Stimulated activated CD4-positive, alpha-beta T cell treated with anti-CD3 and anti-CD28 coated beads, Interleukin-15, amount 100 ng/mL, for 24 hours (primary cell): ENCODE results near the gene AFF1.
"Not testable (repeated sequence)": the region's sequence is repeated elsewhere in the genome, so short reads cannot be mapped to it uniquely, and the experiment has no call there.

Experiments
- DNase-seq: peaks from one replicate; pipeline ENCODE4 v3.0.0-alpha.2; 2020

AFF1 gene

DNA sequence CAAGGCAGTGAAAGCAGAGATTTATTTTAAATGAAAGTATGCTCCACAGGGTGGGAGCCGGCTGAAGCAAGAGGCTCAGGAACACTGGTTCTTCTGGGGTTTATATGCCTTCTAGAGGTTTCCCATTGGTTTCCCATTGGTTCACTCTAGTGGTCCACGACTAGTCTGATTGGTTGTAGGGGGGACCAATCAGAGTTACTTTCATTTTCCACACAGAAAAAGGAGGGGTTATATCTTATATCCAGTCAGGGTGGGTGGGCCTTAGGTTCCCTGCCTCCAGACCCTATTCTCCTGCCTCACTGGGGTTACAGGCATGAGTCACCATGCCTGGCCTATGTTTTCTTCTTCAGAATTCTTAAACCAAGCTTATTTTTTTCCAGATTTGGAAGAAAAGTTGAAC lies 184.0 kb downstream of the AFF1 start:
- no peak for DNase-seq

- DNase-seq, result no peak
These were observed 185.2 kb downstream of the AFF1 start for GRCh38 chr4:87120010-87120409.

GRCh38 chr4:87120411-87121162 lies 185.8 kb downstream of the AFF1 start:
- DNase-seq, result no peak

DNA sequence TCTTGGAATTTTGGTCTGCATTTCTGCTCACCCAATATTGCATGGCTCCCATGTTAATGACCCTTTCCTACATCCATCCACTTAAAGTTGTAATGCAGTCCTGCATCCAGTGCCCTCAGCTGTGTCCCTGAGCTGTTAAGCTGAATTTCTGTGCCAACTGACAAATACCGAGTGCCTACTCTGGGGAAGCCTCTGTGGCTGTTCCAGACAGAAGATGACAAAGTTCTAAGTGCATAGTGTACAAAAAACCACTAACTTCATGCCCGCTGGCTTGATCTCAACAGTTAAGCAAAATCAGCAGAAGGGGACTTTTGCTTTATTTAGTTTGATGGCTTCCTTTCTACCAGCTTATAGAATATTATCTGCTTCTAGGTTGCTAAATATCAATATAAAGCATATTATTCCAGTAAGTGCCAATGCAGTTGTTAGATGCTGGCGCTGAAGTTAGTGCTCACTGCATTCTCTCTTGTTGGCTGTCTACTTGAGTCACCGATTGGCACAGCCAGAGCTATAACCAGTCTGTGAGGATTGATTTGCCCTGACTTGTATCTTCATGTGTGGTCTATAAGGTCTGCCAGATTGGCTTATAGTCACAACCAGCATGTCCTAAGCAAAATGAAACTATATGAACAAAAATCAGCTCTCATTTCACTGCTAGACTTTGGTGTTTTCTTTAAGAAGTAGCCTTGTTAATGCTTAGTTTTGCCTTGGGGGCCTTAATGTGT lies 186.7 kb downstream of the AFF1 start:
- no peak for DNase-seq

DNA sequence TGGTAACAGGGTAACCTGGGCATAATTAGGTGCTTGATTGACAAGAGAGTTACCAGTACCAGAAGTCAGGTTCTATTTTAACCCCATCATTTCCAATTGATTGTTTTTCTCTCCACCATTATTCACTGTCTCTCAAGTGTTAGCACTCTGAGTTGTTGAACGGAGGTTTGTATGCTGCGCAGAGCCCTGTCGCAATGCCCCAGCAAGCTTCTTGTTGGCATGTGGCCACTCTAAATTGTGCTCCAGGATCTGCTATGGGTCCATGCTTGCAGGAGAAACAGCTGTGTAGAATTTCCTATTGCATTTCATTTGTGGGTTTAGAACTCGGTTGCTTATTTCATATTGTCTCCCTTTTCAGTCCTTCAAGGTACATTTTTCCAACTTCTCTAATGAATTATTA lies 187.4 kb downstream of the AFF1 start:
- DNase-seq, result no peak

GRCh38 chr4:87126056-87126455 lies 191.2 kb downstream of the AFF1 start:
- DNase-seq, result no peak

GRCh38 chr4:87128006-87128705 lies 193.3 kb downstream of the AFF1 start:
- DNase-seq, result no peak

DNA sequence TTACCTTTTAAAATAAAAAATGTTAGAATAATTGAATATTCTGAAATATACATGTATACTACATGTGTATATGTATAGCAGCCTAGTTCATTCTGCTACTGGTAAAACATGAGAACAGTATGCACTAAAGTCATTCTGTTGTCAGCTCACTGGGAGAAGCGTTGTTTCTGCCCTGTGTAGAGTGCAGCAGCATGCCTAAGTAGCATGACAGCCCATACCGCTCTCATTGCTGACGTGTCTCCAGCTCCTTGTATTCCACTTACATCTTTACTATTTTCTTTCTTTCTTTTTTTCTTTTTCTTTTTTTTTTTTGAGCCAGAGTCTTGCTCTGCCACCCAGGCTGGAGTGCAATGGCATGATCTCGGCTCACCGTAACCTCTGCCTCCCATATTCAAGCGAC lies 194.9 kb downstream of the AFF1 start:
- no peak for DNase-seq

GRCh38 chr4:87130985-87131703 lies 196.3 kb downstream of the AFF1 start:
- no peak for DNase-seq

DNA sequence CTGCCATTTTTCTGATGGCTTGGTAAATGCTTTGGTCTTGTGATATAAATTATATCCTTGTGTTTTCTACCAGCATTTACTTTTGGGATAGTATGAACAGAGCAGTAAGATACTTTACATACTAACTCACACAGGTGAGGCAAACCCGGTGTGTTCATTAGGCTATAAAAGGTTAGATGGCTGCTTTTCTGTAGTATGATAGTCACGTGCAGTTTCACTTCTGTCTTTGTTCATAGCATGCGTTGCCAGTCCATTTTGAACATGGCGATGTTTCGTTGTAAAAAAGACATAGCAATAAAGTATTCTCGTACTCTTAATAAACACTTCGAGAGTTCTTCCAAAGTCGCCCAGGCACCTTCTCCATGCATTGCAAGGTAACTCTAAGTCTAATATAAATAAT lies 197.2 kb downstream of the AFF1 start:
- no peak for DNase-seq

DNA sequence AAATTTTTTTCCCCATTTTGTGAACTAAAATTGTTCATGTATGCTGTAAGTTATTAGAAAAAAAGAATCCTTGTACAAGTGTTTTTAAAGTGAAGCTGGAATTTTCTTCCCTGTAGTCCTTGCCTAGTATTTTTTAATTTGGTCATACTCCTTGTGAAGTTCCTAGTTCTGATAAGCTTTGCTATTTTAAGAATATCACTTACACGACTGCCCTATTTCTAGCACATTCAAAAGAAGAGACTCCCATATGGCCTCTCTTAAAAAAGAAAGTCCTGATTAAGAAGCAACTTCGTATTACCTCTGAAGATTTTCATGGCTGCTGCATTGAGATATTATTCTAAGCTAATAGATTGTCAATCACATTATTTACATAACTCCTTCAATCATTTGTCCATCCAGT lies 198.4 kb downstream of the AFF1 start:
- no peak for DNase-seq

- DNase-seq, result no peak
These were observed 199.3 kb downstream of the AFF1 start for GRCh38 chr4:87134122-87134521.

DNA sequence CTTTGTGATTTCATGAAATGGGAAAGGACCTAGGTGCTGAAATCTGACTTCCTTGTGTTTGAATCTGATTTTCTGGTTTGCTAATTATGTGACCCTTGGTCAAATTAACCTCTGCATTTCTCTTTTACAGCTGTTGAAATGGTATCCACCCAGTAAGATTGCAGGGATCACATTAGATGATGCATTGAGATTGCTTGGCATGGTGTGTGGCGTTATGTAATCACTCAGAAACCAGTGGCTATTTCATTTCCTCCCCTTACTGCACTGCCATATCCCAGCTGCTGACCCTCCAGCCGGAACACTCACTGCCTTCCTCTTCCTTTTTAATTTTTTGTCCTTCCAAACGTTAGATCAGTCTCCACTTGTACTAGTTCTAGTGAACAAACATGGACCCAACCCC lies 206.6 kb downstream of the AFF1 start:
- DNase-seq, result no peak

- DNase-seq, result no peak
These were observed 209.5 kb downstream of the AFF1 start for GRCh38 chr4:87144356-87144755.

GRCh38 chr4:87145934-87146333 lies 211.1 kb downstream of the AFF1 start:
- not testable (repeated sequence) for DNase-seq

- DNase-seq, result no peak
These were observed 212.3 kb downstream of the AFF1 start for GRCh38 chr4:87147116-87147515.

GRCh38 chr4:87150498-87151261 lies 215.9 kb downstream of the AFF1 start:
- DNase-seq, result peak; percentile 50

GRCh38 chr4:87151730-87152129 lies 216.9 kb downstream of the AFF1 start:
- no peak for DNase-seq

GRCh38 chr4:87152310-87153041 lies 217.7 kb downstream of the AFF1 start:
- no peak for DNase-seq

GRCh38 chr4:87153078-87153870 lies 218.5 kb downstream of the AFF1 start:
- DNase-seq, result no peak

- DNase-seq, result no peak
These were observed 231.1 kb downstream of the AFF1 start for GRCh38 chr4:87165892-87166291.
